WERI-Rb-1 (cell line): ENCODE data around the gene TECPR2.

Source experiments
- DNase-seq: peaks from one replicate; pipeline ENCODE4 v3.0.0-alpha.2; 2020
- H3K27ac ChIP-seq: fragments of 250-450 bp; sonication (Bioruptor Pico); 2 replicates; pipeline ENCODE4 v1.5.1; 2020; ENCODE audit warnings: mild to moderate bottlenecking, moderate library complexity
- H3K27me3 ChIP-seq: fragments of 250-450 bp; sonication (Bioruptor Pico); 2 replicates; pipeline ENCODE4 v1.5.1; 2021; ENCODE audit warnings: mild to moderate bottlenecking, low read depth, moderate library complexity; ENCODE audit not compliant: insufficient read depth, severe bottlenecking
- H3K36me3 ChIP-seq: fragments of 250-450 bp; sonication (Bioruptor Pico); 2 replicates; pipeline ENCODE4 v1.5.1; 2020; ENCODE audit warnings: mild to moderate bottlenecking, moderate library complexity
- H3K4me3 ChIP-seq: 2 replicates; pipeline ENCODE4 v1.5.1; 2011; ENCODE audit warnings: low read depth, mild to moderate bottlenecking, control low read depth, low read length
- H3K9me3 ChIP-seq: fragments of 250-450 bp; sonication (Bioruptor Pico); 2 replicates; pipeline ENCODE4 v1.5.1; 2021; ENCODE audit warnings: mild to moderate bottlenecking, moderate library complexity; ENCODE audit not compliant: severe bottlenecking
- TF ChIP-seq, protein P1 (sequence below): IDR thresholded peaks from 2 replicates; pipeline ENCODE4 v1.5.1; 2011; ENCODE audit warnings: low read depth, mild to moderate bottlenecking, control low read depth, inconsistent platforms, low read length

TECPR2 gene

DNA sequence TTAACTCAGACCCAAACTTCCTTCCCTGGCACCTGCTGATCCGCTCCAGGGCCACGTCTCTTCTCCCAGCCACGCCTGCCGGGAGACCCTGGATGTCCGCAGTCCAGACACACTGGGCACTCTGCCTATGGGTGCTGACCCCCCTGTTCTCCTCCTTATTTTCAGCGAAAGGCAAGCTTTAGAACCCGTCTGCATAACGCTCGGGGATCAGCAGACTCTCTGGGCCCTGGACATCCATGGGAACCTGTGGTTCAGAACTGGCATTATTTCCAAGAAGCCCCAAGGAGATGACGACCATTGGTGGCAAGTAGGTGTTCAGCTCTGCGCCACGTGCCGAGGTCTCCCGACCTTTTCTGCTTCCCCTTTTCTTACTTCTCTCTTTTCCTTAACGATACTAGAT lies 82.9 kb downstream of the TECPR2 start:
- Histone ChIP-seq H3K27me3 (no peaks in the 10 kb centered on the region), H3K27ac (no peak overlapping the region), H3K4me3 (no peak overlapping the region), H3K36me3 (peaks cover 3% of the 10 kb centered on the region), H3K9me3 (no peaks in the 10 kb centered on the region)
- TF ChIP-seq, protein P1, sequence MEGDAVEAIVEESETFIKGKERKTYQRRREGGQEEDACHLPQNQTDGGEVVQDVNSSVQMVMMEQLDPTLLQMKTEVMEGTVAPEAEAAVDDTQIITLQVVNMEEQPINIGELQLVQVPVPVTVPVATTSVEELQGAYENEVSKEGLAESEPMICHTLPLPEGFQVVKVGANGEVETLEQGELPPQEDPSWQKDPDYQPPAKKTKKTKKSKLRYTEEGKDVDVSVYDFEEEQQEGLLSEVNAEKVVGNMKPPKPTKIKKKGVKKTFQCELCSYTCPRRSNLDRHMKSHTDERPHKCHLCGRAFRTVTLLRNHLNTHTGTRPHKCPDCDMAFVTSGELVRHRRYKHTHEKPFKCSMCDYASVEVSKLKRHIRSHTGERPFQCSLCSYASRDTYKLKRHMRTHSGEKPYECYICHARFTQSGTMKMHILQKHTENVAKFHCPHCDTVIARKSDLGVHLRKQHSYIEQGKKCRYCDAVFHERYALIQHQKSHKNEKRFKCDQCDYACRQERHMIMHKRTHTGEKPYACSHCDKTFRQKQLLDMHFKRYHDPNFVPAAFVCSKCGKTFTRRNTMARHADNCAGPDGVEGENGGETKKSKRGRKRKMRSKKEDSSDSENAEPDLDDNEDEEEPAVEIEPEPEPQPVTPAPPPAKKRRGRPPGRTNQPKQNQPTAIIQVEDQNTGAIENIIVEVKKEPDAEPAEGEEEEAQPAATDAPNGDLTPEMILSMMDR, result no peak
- no peak for DNase-seq

DNA sequence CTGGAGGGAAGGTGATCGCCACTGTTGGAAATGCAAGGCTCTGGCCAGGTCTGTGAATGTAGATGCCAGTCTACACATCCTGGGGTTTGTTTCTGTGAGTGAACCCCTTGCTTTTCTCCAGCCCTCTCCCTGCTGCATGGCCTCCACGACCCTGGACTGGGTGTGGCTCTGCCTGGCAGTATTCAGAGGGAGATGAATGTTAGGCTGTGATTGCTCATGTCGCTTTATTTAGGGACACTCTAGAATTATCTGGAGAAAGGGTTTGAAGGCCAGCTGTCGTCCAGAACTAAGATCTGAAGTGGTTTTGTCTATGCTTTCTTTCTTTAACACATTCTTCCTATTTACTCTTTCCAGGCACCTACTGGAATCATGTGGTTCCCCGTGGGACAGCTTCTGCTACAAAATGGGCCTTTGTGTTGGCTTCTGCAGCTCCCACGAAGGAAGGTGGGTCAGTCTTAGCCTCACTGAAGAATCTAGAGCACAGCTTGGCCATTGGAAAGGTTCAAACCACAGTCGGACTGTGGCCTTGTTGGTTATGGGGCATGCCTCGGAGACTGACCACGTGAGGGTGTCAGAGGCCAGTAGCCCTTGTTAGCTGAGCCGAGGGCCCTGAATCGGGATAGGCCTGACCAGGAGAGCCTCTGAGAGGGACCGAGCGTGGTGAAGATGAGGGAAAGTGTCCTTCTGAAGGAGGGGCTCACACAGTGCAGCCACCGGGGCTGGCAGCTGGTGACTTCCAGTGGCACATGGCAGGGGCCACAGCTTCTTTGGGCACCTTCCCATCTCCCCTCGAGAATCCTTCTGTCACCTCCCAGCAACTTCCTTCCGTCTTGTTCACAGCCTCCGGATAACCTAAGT lies 87.7 kb downstream of the TECPR2 start:
- Histone ChIP-seq H3K9me3 (no peaks in the 10 kb centered on the region), H3K36me3 (peaks cover 4% of the 10 kb centered on the region; the same call in 1 of the 2 replicates), H3K27me3 (no peaks in the 10 kb centered on the region), H3K27ac (no peak overlapping the region), H3K4me3 (no peak overlapping the region)
- no peak for DNase-seq
- TF ChIP-seq, protein P1, result no peak

DNA sequence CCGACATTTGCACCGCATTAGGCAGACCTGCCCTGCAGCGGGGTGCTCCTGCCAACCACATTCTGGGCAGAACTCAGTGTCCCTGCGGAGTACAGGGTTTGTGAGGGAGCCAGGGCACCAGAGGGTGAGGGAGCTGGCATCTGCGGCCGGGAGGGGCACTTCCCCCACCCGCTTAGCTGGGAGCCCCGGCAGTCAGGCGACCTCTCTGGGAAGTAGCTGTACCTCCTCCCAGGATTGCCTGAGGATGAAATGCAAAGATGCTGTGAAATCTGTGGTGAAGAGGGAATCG lies 88.3 kb downstream of the TECPR2 start:
- TF ChIP-seq, protein P1, result no peak
- no peaks in the 10 kb centered on the region for H3K9me3 ChIP-seq
- no peak overlapping the region for H3K27ac ChIP-seq
- H3K27me3 ChIP-seq, result no peaks in the 10 kb centered on the region
- no peak overlapping the region for H3K4me3 ChIP-seq
- no peak for DNase-seq
- peaks cover 4% of the 10 kb centered on the region; the same call in 1 of the 2 replicates for H3K36me3 ChIP-seq

DNA sequence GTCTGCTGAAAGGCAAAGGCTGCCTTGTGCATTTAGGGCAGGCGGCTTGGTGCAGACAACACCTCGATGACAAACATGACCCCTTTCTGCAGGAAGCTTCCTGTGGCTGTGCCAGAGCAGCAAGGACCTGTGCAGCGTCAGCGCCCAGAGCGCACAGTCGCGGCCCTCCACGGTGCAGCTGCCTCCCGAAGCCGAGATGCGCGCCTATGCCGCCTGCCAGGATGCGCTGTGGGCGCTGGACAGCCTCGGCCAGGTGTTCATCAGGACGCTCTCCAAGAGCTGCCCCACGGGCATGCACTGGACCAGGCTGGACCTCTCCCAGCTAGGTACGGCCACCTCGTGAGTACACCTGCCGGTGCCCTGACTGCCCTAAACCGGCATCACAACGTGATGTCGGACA lies 89.6 kb downstream of the TECPR2 start:
- H3K36me3 ChIP-seq, result peaks cover 4% of the 10 kb centered on the region; the same call in 1 of the 2 replicates
- no peak for DNase-seq
- no peaks in the 10 kb centered on the region for H3K9me3 ChIP-seq

DNA sequence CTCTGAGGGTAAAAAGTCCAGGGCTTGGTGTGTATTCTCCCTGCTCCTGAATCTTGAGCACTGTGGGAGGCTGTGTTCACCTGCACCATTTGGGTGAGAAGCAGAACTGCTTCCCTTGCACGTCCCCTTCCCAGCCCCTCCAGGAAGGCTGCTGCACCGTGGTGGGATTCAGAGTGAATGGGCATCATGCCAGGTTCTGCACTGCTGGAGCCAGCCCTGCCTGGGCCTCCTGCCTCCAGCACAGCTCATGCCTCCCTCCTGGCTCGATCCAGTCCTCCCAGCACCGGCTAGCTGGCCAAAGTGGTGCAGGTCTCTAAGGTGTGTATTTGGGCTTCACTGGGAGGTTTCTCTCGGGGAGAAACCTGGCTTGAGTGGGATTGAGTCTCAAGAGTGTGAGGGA lies 92.0 kb downstream of the TECPR2 start:
- Histone ChIP-seq H3K4me3 (no peak overlapping the region), H3K27me3 (no peaks in the 10 kb centered on the region), H3K9me3 (no peaks in the 10 kb centered on the region), H3K36me3 (peaks cover 4% of the 10 kb centered on the region; the same call in 1 of the 2 replicates), H3K27ac (no peak overlapping the region)
- TF ChIP-seq, protein P1, result no peak
- DNase-seq, result no peak

More for the DNA sequence above, 89.6 kb downstream of the TECPR2 start:
- H3K4me3 ChIP-seq, result no peak overlapping the region
- H3K27me3 ChIP-seq, result no peaks in the 10 kb centered on the region
- no peak overlapping the region for H3K27ac ChIP-seq
- TF ChIP-seq, protein P1, result no peak

DNA sequence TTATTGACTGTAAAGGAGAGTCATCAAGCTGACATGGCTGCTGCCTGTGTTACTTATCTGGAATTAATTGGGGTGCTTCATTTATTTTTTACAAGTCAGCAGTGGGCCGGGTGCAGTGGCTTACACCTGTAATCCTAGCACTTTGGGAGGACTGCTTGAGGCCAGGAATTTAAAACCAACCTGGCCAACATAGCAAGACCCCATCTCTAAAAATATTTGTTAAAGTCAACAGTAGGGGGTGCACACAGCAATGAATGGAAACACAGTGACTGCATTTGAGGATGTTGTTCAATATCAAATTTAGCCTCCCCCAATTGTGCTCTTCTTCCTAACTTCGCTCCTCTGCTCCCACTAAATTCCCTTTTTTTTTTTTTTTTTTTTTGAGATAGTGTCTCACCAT lies 94.8 kb downstream of the TECPR2 start:
- Histone ChIP-seq H3K27me3 (no peaks in the 10 kb centered on the region), H3K9me3 (no peaks in the 10 kb centered on the region), H3K36me3 (no peaks in the 10 kb centered on the region), H3K27ac (no peak overlapping the region), H3K4me3 (no peak overlapping the region)
- no peak for DNase-seq
- TF ChIP-seq, protein P1, result no peak
